ENCODE data around the gene CDH3. TPM values are rescaled to one million over a fixed set of nuclear protein-coding genes. Genes with fewer than 3 reads are reported as not detected.
"Not testable (repeated sequence)": the region's sequence is repeated elsewhere in the genome, so short reads cannot be mapped to it uniquely, and the experiment has no call there.

Gene CDH3
- total RNA-seq, 1 donor from 2014 or later, result 0.37 TPM

DNA sequence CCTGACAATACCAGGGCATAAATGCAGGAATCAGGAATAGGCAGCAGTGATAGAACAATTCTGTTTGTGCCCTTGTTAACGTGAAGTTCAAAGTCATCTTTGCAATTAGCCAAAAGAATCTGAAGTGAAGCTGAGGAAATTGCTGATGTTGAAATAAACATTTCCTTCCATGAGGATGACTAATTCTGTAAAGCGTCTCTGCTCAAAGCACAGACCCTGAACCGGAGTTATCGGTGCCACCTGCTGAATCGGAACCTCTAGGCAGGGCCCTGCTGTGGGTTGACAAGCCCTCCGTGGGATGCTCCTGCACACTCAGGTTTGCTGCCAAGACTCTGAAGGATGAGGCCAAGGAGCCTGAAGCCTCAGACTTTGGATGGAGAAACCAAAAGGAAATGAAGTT, 55.0 kb downstream of the CDH3 start:
- Mint-ChIP-seq H3K27ac (no peak overlapping the region), H3K4me1 (peaks cover 2% of the 10 kb centered on the region), H3K9me3 (no peaks in the 10 kb centered on the region), H3K27me3 (no peaks in the 10 kb centered on the region), H3K4me3 (no peak overlapping the region), H3K36me3 (ENCODE audit: low read depth) (no peaks in the 10 kb centered on the region)
- intact Hi-C loops (cut with micrococcal nuclease), result loop anchor here (10.0 kb wide), 1 partner anchor 415 kb away; no protein-coding TSS in a partner anchor
- DNase-seq, result no peak

DNA sequence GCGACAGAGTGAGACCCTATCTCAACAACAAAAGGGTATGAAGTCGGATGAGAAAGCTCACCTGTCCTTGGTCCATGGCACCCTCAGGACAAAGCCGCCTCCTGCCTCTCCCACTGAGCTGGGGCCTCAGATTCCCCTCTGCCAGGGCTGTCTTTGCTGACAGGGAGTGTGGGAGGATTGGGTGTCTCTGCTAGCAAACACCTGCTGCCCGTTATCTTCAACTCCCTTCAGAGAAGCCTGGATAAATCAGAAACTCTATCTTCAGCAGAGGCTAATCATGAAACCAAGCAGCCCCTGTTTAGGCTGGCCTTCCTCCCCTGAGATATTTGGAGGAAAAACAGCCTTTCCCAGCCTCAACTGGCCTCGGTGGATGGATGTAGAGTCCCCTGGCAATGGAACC, 55.7 kb downstream of the CDH3 start:
- H3K27ac Mint-ChIP-seq, result no peak overlapping the region
- H3K9me3 Mint-ChIP-seq, result no peaks in the 10 kb centered on the region
- H3K4me3 Mint-ChIP-seq, result no peak overlapping the region
- no peak for DNase-seq
- H3K27me3 Mint-ChIP-seq, result no peaks in the 10 kb centered on the region
- H3K36me3 Mint-ChIP-seq (ENCODE audit: low read depth), result no peaks in the 10 kb centered on the region
- peaks cover 2% of the 10 kb centered on the region for H3K4me1 Mint-ChIP-seq
- intact Hi-C loops (cut with micrococcal nuclease), result loop anchor here (10.0 kb wide), 1 partner anchor 414 kb away; no protein-coding TSS in a partner anchor

DNA sequence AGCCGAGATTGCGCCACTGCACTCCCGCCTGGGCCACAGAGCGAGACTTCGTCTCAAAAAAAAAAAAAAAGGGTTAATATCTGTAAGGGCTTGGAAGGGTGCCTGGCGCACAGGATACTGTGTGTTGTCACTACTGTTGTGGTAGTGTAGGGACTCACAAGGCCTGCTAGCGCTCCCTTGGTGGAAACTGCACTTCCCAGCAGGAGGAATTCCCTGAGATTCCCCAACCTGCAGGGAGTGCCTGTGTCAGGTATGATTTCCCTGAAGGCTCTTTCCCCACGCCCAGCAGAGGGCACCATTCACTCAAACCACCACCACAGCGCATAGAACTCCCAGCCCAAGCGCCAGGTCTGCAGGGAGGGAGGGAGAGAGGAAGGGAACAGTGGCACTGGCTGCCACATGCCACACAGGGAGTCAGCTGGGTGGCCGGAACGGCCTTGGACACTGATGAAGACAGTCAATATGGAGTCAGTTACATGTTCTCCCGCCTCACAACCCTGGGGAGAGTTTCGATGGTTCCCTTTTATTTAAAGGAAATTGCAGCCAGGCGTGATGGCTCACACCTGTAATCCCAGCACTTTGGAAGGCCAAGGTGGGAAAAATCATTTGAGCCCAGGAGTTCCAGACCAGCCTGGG, 59.2 kb downstream of the CDH3 start:
- H3K36me3 Mint-ChIP-seq (ENCODE audit: low read depth), result no peaks in the 10 kb centered on the region
- no peaks in the 10 kb centered on the region for H3K9me3 Mint-ChIP-seq
- DNase-seq, result peak; percentile 87
- peaks cover 2% of the 10 kb centered on the region for H3K4me1 Mint-ChIP-seq
- no peak overlapping the region for H3K4me3 Mint-ChIP-seq
- no peak overlapping the region for H3K27ac Mint-ChIP-seq
- H3K27me3 Mint-ChIP-seq, result no peaks in the 10 kb centered on the region
- intact Hi-C loops (cut with micrococcal nuclease), result loop anchor here (1.0 to 10.0 kb wide), 3 partner anchors 96 to 410 kb away; no protein-coding TSS in a partner anchor

DNA sequence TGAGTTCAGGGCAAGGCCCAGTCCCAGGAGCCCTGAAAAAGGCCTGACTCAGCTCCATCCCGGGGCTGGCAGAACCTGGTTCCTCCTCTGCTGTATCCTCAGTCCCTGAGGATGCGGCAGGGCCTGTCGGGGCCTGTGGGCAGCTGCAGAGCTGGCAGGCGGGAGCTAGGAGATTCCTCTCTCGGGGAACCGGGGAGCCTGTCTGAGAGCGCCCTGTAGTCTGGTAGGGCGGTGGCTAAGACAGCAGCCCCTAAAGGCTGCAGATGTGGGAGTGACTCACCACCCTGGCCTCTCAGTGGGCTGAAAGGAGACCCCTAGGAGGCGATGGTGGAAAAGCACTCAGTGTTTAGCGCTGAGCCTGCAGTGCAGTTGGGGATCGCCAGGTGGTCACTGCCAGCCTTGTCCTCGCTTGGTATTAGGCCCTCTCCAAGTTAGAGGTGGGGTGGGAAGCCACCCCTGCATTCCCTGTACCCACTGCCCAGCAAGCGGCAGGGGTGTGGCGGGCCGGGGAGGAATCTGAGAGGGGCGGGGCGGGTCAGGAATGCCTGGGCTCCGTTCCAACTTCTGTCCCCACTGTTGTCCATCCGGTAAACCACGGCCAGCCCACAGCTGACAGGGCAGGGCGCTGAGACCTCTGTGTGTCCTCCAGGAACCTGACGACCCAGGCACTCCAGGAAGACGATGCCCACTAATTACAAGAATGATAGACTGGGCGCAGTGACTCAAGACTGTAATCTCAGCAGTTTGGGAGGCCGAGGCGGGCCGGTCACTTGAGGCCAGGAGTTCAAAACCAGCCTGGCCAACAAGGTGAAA, 62.4 kb downstream of the CDH3 start:
- peaks cover 4% of the 10 kb centered on the region for H3K27me3 Mint-ChIP-seq
- no peak for DNase-seq
- no peaks in the 10 kb centered on the region for H3K36me3 Mint-ChIP-seq (ENCODE audit: low read depth)
- intact Hi-C loops (cut with micrococcal nuclease), result loop anchor here (10.0 kb wide), 1 partner anchor 407 kb away; no protein-coding TSS in a partner anchor
- H3K27ac Mint-ChIP-seq, result no peak overlapping the region
- H3K4me3 Mint-ChIP-seq, result no peak overlapping the region
- H3K4me1 Mint-ChIP-seq, result peaks cover 9% of the 10 kb centered on the region
- no peaks in the 10 kb centered on the region for H3K9me3 Mint-ChIP-seq

DNA sequence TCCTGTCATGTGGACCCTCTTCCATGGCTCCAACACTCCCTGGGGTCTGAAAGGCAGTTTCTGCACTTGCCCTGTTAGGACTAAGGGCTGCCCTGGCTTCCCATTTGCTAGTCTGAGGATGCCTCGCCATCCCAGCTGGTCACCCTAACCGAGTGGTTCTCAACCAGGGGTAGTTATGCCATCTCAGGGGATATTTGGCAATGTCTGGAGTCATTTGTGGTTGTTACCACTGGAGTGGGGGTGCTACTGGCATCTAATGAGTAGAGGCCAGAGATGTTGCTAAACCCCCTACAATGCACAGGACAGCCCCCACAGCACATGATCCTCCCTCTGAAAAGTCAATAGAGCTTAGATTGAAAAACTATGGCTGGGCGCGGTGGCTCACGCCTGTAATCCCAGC, 65.1 kb downstream of the CDH3 start:
- peaks cover 8% of the 10 kb centered on the region for H3K4me1 Mint-ChIP-seq
- H3K4me3 Mint-ChIP-seq, result no peak overlapping the region
- DNase-seq, result no peak
- intact Hi-C loops (cut with micrococcal nuclease), result no loop called here
- H3K36me3 Mint-ChIP-seq (ENCODE audit: low read depth), result no peaks in the 10 kb centered on the region
- H3K9me3 Mint-ChIP-seq, result no peaks in the 10 kb centered on the region
- peaks cover 7% of the 10 kb centered on the region for H3K27me3 Mint-ChIP-seq
- no peak overlapping the region for H3K27ac Mint-ChIP-seq

DNA sequence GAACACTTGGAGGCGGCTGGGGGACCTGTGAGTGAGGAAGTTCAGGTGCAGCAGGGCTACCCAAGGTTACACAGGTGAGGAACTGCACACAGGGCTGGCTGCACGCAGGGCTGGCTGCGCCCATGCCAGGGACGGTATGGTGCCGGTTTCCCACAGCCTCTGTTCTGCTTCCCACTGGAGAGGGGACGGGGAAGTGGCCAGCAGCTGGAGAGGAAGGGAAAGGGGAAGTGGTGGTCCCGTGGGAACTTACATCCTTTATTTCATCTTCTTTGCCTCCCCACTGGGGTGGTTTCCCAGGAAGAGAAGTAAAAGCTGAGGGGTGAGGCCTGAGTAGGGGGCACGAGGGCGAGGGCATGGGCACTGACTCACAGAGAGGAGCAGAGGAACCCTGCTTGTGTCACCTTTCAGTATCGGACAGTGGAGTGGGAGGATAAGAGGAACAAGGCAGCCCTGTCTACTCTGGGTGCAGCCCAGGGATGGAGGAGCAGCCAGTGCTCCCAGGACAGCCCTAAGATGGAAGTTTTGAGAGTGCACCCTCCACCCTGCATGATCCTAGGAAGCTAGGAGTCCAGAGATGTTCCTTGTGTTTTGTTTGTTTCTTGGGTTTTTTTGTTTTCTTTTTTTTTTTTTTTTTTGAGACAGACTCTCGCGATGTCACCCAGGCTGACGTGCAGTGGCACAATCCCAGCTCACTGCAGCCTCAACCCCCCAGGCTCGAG, 66.5 kb downstream of the CDH3 start:
- Mint-ChIP-seq H3K36me3 (ENCODE audit: low read depth) (no peaks in the 10 kb centered on the region), H3K9me3 (no peaks in the 10 kb centered on the region), H3K27me3 (peaks cover 7% of the 10 kb centered on the region), H3K4me1 (peaks cover 8% of the 10 kb centered on the region), H3K4me3 (no peak overlapping the region), H3K27ac (no peak overlapping the region)
- no peak for DNase-seq
- intact Hi-C loops (cut with micrococcal nuclease), result no loop called here

DNA sequence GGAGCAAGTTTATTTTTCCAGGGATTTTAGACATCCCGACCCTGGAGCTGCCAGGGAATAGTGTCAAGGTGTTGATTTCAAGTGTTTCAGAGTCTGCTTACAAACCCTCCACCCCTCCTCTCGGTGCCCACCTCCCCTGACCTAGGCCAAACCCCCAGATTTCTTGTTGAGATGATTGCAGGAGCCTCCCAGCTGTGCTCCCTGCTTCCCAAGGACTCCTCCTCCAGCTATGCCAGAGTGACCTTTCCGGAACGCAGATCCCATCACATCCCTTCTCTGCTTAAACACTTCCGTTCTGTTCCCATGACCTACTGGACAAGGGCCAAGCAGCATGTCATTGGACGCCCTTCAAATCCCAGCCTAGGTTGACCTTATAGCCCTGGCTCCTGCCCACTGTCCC, 68.3 kb downstream of the CDH3 start:
- H3K36me3 Mint-ChIP-seq (ENCODE audit: low read depth), result no peaks in the 10 kb centered on the region
- no peak overlapping the region for H3K27ac Mint-ChIP-seq
- intact Hi-C loops (cut with micrococcal nuclease), result no loop called here

DNA sequence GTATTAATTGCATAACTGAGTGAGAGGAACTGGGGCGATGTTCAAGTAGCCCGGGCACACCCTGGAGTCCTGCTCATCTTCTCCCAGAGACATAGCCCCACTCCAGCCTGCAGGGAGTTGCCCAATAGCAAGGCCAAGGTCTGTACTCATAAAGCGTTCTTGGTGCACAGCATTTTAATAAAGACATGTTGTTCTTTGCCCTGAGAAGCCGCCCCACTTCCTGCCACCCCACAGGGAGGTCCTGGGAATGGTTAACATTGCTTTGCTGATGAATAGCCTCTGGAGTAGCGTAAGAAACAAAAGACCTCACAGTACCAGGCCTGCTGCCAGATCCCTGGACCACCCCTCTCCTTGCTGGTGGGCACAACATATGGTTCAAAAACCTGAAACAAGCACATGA, 70.4 kb downstream of the CDH3 start:
- H3K4me1 Mint-ChIP-seq, result peaks cover 14% of the 10 kb centered on the region
- no peak overlapping the region for H3K27ac Mint-ChIP-seq
- intact Hi-C loops (cut with micrococcal nuclease), result no loop called here
- no peaks in the 10 kb centered on the region for H3K36me3 Mint-ChIP-seq (ENCODE audit: low read depth)
- peaks cover 7% of the 10 kb centered on the region for H3K27me3 Mint-ChIP-seq
- H3K4me3 Mint-ChIP-seq, result no peak overlapping the region
- peaks cover 3% of the 10 kb centered on the region for H3K9me3 Mint-ChIP-seq
- no peak for DNase-seq

More for the DNA sequence above, 68.3 kb downstream of the CDH3 start:
- no peaks in the 10 kb centered on the region for H3K9me3 Mint-ChIP-seq
- H3K4me1 Mint-ChIP-seq, result peaks cover 8% of the 10 kb centered on the region
- no peak overlapping the region for H3K4me3 Mint-ChIP-seq
- no peak for DNase-seq
- peaks cover 7% of the 10 kb centered on the region for H3K27me3 Mint-ChIP-seq

DNA sequence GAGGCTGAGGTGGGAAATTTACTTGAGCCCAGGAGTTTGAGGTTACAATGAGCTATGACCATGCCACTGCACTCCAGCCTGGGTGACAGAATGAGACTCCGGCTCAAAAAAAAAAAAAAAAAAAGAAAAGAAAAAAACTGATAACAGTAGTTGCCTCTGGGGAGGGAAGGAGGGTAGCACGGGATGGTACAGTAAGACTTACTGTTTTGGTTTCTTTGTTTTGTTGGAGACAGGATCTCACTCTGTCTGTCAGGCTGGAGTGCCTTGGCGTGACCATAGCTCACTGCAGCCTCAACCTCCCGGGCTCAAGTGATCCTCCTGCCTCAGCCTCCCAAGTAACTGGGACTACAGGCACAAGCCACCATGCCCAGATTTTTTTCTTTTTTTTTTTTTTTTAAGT, 71.4 kb downstream of the CDH3 start:
- H3K27ac Mint-ChIP-seq; H3K36me3 Mint-ChIP-seq (ENCODE audit: low read depth); H3K9me3 Mint-ChIP-seq; DNase-seq; intact Hi-C loops (cut with micrococcal nuclease); H3K27me3 Mint-ChIP-seq; H3K4me3 Mint-ChIP-seq: not testable (repeated sequence)
- peaks cover 12% of the 10 kb centered on the region for H3K4me1 Mint-ChIP-seq

DNA sequence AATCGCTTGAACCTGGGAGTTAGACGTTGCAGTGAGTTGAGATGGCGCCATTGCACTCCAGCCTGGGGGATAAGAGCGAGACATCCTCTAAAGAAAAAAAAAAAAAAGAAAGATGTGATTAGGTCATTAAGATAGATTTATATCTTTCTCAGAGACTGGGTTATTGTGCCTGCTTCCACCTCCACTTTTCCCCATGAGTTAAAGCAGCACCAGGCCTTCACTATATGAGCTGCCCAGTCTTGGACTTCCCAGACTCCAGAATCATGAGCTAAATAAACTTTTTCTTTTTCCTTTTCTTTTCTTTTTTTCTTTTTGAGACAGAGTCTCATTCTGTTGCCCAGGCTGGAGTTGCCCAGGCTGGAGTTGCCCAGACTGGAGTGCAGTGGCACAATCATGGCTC, 72.6 kb downstream of the CDH3 start:
- intact Hi-C loops (cut with micrococcal nuclease), result no loop called here
- Mint-ChIP-seq H3K27me3 (peaks cover 3% of the 10 kb centered on the region), H3K9me3 (peaks cover 3% of the 10 kb centered on the region), H3K4me3 (no peak overlapping the region), H3K27ac (no peak overlapping the region), H3K36me3 (ENCODE audit: low read depth) (no peaks in the 10 kb centered on the region), H3K4me1 (peaks cover 9% of the 10 kb centered on the region)
- no peak for DNase-seq

DNA sequence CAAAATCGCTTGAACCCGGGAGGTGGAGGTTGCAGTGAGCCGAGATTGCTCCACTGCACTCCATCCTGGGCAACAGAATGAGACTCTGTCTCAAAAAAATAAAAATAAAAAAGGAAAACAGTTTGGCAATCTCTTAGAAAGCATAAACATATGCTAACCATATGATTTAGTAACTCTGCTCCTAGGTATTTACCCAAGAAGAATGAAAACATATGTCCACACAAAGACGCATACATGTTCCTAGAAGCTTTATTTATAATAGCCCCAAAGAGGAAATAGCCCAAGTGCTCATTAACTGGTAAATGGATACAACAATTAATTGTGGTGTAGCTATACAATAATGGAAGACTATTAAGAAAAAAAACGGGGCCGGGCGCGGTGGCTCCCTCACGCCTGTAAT, 73.5 kb downstream of the CDH3 start:
- Mint-ChIP-seq H3K4me1 (peaks cover 9% of the 10 kb centered on the region), H3K9me3 (peaks cover 3% of the 10 kb centered on the region), H3K27ac (no peak overlapping the region), H3K27me3 (no peaks in the 10 kb centered on the region), H3K36me3 (ENCODE audit: low read depth) (no peaks in the 10 kb centered on the region), H3K4me3 (no peak overlapping the region)
- no peak for DNase-seq
- intact Hi-C loops (cut with micrococcal nuclease), result no loop called here

DNA sequence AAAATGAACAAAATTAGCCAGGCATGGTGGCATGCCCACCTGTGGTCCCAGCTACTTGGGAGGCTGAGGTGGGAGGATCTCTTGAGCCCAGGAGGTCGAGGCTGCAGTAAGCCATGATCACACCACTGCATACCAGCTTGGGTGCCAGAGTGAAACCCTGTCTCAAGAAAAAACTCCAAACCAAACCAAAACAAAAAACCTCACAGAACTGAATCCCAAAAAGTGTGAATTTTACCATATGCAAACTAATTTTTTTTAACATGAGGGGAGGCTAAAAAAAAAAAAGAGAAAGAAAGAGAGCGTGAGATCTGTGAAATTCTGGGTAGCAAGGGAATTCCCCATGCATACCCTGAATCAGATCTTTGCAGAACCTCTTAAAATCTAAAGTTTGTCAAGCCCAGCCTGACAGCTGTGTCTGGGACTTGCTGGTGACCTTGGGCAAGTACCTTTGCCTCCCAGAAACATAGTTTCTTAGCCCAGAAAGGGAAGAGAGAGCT, 74.9 kb downstream of the CDH3 start:
- intact Hi-C loops (cut with micrococcal nuclease), result loop anchor here (1.0 kb wide), 1 partner anchor 32 kb away; no protein-coding TSS in a partner anchor

DNA sequence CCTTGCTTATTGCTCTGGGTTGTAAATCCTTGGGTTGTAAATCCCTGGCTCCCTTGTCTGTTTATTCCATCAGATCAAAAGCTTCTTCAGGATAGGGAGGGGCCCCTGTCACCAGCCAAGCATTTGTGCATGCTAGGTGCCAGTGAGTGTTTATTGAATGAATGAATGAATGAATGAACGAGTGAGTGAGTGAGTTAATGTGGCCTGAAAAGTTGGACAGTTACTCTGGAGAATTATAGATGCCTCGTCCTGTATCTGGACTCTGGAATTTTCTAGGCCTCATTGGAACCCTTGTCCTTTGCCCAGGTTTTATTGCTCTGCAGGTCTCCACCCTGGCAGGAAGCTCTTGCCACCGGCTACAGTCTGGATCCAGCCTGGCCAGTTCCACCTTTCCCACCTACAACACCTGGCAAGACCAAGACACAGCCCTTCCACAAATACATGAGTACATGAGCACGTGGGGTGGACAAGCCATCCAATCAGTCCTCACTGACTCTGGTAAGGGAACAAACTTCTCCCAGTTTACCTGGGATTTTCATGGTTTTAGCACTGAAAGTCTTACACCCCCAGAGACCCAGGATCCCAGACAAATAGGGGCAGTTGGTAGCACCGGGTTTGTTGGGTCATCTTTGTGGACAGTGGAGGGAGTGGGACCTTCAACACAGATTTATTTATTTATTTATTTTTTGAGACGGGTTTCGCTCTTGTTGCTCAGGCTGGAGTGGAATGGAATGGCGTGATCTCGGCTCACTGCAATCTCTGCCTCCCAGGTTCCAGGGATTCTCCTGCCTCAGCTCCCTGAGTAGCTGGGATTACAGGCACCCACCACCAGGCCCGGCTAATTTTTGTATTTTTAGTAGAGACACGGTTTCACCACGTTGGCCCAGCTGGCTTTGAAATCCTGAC, 77.3 kb downstream of the CDH3 start:
- Mint-ChIP-seq H3K27ac (no peak overlapping the region), H3K4me3 (no peak overlapping the region), H3K27me3 (no peaks in the 10 kb centered on the region), H3K36me3 (ENCODE audit: low read depth) (no peaks in the 10 kb centered on the region), H3K9me3 (peaks cover 3% of the 10 kb centered on the region), H3K4me1 (peaks cover 9% of the 10 kb centered on the region)
- intact Hi-C loops (cut with micrococcal nuclease), result no loop called here
- DNase-seq, result no peak

More for the DNA sequence above, 74.9 kb downstream of the CDH3 start:
- DNase-seq, result peak; percentile 58
- H3K4me1 Mint-ChIP-seq, result peaks cover 9% of the 10 kb centered on the region
- H3K4me3 Mint-ChIP-seq, result no peak overlapping the region
- H3K36me3 Mint-ChIP-seq (ENCODE audit: low read depth), result no peaks in the 10 kb centered on the region
- H3K9me3 Mint-ChIP-seq, result peaks cover 3% of the 10 kb centered on the region
- H3K27ac Mint-ChIP-seq, result peak overlapping the region; percentile 16
- H3K27me3 Mint-ChIP-seq, result no peaks in the 10 kb centered on the region

Measured in activated CD4-positive, alpha-beta T cell treated with anti-CD3 and anti-CD28 coated beads, Interleukin-2, amount 10 ng/mL, durations not matched to agents 24 days and 14 days (primary cell).